GM12865 (cell line): ENCODE data around the gene CSKMT.

ENCODE experiments used
- DNase-seq: peaks from one replicate; pipeline ENCODE4 v3.0.0; 2010; ENCODE audit warnings: low read depth
- H3K4me3 ChIP-seq: 2 replicates; pipeline ENCODE4 v1.5.1; 2011; ENCODE audit warnings: mild to moderate bottlenecking, low read depth, low read length, control low read depth
- CTCF ChIP-seq: IDR thresholded peaks from 2 replicates; pipeline ENCODE4 v1.5.1; 2011; ENCODE audit warnings: low read length, control low read depth, low read depth, inconsistent platforms; ENCODE audit not compliant: insufficient read depth; ENCODE audit errors: missing control alignments

The CSKMT gene

GRCh38 chr11:62656796-62657429 lies 8.2 kb upstream of the CSKMT start:
- H3K4me3 ChIP-seq = no peak overlapping the region
- TF ChIP-seq CTCF = no peak
- no peak for DNase-seq

GRCh38 chr11:62664405-62665074 lies 572 bp upstream of the CSKMT start:
- TF ChIP-seq CTCF = no peak
- peak; percentile 86 for DNase-seq
- H3K4me3 ChIP-seq = peak overlapping the region; percentile 94

DNA sequence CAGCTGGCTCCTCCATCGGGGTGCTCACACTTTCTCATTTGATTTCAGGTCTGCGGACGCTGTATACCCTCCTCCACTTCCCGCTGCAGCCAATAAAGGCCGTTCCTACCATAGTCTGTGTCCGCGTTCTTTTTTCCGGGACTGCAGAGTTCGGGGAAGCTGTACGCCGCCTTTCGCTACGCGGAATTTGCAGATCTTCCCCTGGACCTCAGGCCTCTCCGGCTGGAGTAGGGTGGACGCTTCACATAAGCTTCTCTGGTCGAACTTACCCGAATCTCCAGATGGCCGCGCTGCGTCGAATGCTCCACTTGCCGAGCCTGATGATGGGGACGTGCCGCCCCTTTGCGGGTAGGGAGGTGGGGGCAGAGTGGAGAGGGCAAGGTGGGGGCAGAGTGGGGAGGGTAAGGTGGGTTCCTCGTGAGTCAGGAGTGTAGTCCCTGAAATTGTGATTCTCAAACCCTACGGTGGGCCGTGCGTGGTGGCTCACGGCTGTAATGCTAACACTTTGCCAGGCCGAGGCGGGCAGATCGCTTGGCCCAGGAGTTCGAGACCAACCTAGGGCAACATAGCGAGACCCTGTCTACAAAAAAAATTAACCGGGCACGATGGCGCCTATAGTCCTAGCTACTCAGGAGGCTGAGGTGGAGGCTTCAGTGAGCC lies 617 bp downstream of the CSKMT start:
- H3K4me3 ChIP-seq = peak overlapping the region; percentile 94
- TF ChIP-seq CTCF = no peak
- DNase-seq = peak; percentile 74

- peak overlapping the region; percentile 94 for H3K4me3 ChIP-seq
- TF ChIP-seq CTCF = no peak
- peak; percentile 43 for DNase-seq
These were observed 1.3 kb downstream of the CSKMT start for GRCh38 chr11:62666259-62666926.

- no peak for DNase-seq
- TF ChIP-seq CTCF = no peak
- H3K4me3 ChIP-seq = peak overlapping the region; percentile 94
These were observed 2.3 kb downstream of the CSKMT start for GRCh38 chr11:62667460-62667859.

- H3K4me3 ChIP-seq = no peak overlapping the region
- TF ChIP-seq CTCF = no peak
- no peak for DNase-seq
These were observed 4.5 kb downstream of the CSKMT start for GRCh38 chr11:62669420-62670161.
